PFSK-1 (cell line): ENCODE data around the gene SLC51A.

ENCODE experiments used
- FOXP2 ChIP-seq: optimal IDR thresholded peaks from 2 replicates; pipeline ENCODE3; 2011; ENCODE audit warnings: borderline replicate concordance, control low read depth, inconsistent platforms; ENCODE audit not compliant: insufficient read depth; ENCODE audit errors: extremely low read length, extremely low read depth
- POLR2AphosphoS5 ChIP-seq: IDR thresholded peaks from 2 replicates; pipeline ENCODE4 v1.6.1; 2012; ENCODE audit warnings: low read depth, mild to moderate bottlenecking, control low read depth, low read length, moderate library complexity
- TAF1 ChIP-seq: IDR thresholded peaks from 2 replicates; pipeline ENCODE4 v1.6.1; 2012; ENCODE audit warnings: low read length, control low read depth, borderline replicate concordance; ENCODE audit not compliant: insufficient read depth

DNA sequence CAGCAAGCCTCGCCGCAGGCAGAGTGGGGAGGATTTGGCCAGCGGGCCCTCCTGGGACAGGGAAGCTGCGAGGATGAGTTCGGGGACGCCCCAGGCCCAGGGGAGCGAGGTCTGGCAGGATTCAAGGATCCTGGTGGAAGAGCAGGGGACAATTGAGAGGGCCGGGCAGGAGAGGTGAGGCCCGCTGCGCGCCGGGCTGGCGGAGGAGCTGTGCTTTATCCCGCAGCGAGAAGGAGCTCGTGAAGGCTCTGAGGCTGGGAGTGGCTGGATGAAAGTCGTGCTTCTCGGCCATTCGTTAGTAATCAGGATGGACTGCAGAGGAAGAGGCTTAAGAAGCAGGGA lies 3.6 kb downstream of the SLC51A start:
- no peak for TF ChIP-seq POLR2AphosphoS5
- no peak for TF ChIP-seq FOXP2
- no peak for TF ChIP-seq TAF1
